ENCODE measurements around the gene RARB.

GRCh38 chr3:25424614-25425013, 3.4 kb upstream of the RARB start:
- TF ChIP-seq ZNF561 (tag by site-specific recombination; IDR thresholded peaks at IDR 0.05; ENCODE audit: borderline replicate concordance) (no peak), ZBTB8A (tag by site-specific recombination; IDR thresholded peaks at IDR 0.05) (no peak)
